DMS53 (cell line): ENCODE results near the gene TRERF1.
"Not testable (repeated sequence)": the region's sequence is repeated elsewhere in the genome, so short reads cannot be mapped to it uniquely, and the experiment has no call there.

Experiments
- DNase-seq: peaks from one replicate; lab custom pipeline; 2025; lab: John Stamatoyannopoulos, UW

TRERF1 gene

GRCh38 chr6:42335896-42336295 lies 115.8 kb downstream of the TRERF1 start:
- no peak for DNase-seq

- DNase-seq, result no peak
These were observed 116.9 kb downstream of the TRERF1 start for GRCh38 chr6:42334870-42335269.

- DNase-seq, result no peak
These were observed 118.1 kb downstream of the TRERF1 start for GRCh38 chr6:42333612-42334011.

GRCh38 chr6:42332916-42333315 lies 118.8 kb downstream of the TRERF1 start:
- no peak for DNase-seq

GRCh38 chr6:42331019-42331418 lies 120.7 kb downstream of the TRERF1 start:
- DNase-seq, result no peak

- no peak for DNase-seq
These were observed 125.5 kb downstream of the TRERF1 start for GRCh38 chr6:42326248-42326647.

GRCh38 chr6:42324656-42325324 lies 126.9 kb downstream of the TRERF1 start:
- not testable (repeated sequence) for DNase-seq

GRCh38 chr6:42322676-42323075 lies 129.1 kb downstream of the TRERF1 start:
- DNase-seq, result no peak

- no peak for DNase-seq
These were observed 129.8 kb downstream of the TRERF1 start for GRCh38 chr6:42321976-42322375.

- DNase-seq, result no peak
These were observed 131.0 kb downstream of the TRERF1 start for GRCh38 chr6:42320762-42321161.

GRCh38 chr6:42318480-42318879 lies 133.2 kb downstream of the TRERF1 start:
- no peak for DNase-seq

- DNase-seq, result no peak
These were observed 134.7 kb downstream of the TRERF1 start for GRCh38 chr6:42316981-42317380.

- no peak for DNase-seq
These were observed 135.4 kb downstream of the TRERF1 start for GRCh38 chr6:42315991-42316970.

GRCh38 chr6:42315259-42315990 lies 136.3 kb downstream of the TRERF1 start:
- no peak for DNase-seq

- no peak for DNase-seq
These were observed 137.0 kb downstream of the TRERF1 start for GRCh38 chr6:42314571-42315258.

GRCh38 chr6:42313941-42314570 lies 137.7 kb downstream of the TRERF1 start:
- DNase-seq, result no peak

GRCh38 chr6:42313038-42313437 lies 138.7 kb downstream of the TRERF1 start:
- no peak for DNase-seq

- DNase-seq, result no peak
These were observed 144.6 kb downstream of the TRERF1 start for GRCh38 chr6:42307141-42307470.

- DNase-seq, result no peak
These were observed 145.1 kb downstream of the TRERF1 start for GRCh38 chr6:42306439-42307140.

- DNase-seq, result no peak
These were observed 147.5 kb downstream of the TRERF1 start for GRCh38 chr6:42304053-42304712.
